NCI-H446 (cell line): ENCODE measurements around the gene ADAMTS12.

ENCODE experiments used
- DNase-seq, 2 experiments: peaks; one replicate each; lab custom pipeline; 2025; lab: John Stamatoyannopoulos, UW

ADAMTS12 gene

GRCh38 chr5:33761139-33761538, 130.7 kb downstream of the ADAMTS12 start:
- DNase-seq = no peak

- DNase-seq = no peak
These were observed 133.1 kb downstream of the ADAMTS12 start for GRCh38 chr5:33758737-33759136.

- no peak for DNase-seq
These were observed 135.3 kb downstream of the ADAMTS12 start for GRCh38 chr5:33756491-33756890.

- DNase-seq = no peak
These were observed 136.6 kb downstream of the ADAMTS12 start for GRCh38 chr5:33755231-33755630.

GRCh38 chr5:33753704-33754103, 138.1 kb downstream of the ADAMTS12 start:
- no peak for DNase-seq

- DNase-seq = no peak
These were observed 143.0 kb downstream of the ADAMTS12 start for GRCh38 chr5:33748754-33749153.

GRCh38 chr5:33745101-33745770, 146.6 kb downstream of the ADAMTS12 start:
- no peak for DNase-seq

GRCh38 chr5:33743099-33743498, 148.7 kb downstream of the ADAMTS12 start:
- no peak for DNase-seq

- DNase-seq = no peak
These were observed 149.6 kb downstream of the ADAMTS12 start for GRCh38 chr5:33742181-33742580.

- no peak for DNase-seq
These were observed 152.8 kb downstream of the ADAMTS12 start for GRCh38 chr5:33738967-33739366.

GRCh38 chr5:33738097-33738496, 153.7 kb downstream of the ADAMTS12 start:
- no peak for DNase-seq

- DNase-seq = no peak
These were observed 154.1 kb downstream of the ADAMTS12 start for GRCh38 chr5:33737697-33738096.

- no peak for DNase-seq
These were observed 154.5 kb downstream of the ADAMTS12 start for GRCh38 chr5:33737284-33737683.

- DNase-seq = no peak
These were observed 155.3 kb downstream of the ADAMTS12 start for GRCh38 chr5:33736510-33736909.

- no peak for DNase-seq
These were observed 156.7 kb downstream of the ADAMTS12 start for GRCh38 chr5:33735072-33735471.

GRCh38 chr5:33734537-33734936, 157.3 kb downstream of the ADAMTS12 start:
- DNase-seq = no peak

GRCh38 chr5:33733225-33733624, 158.6 kb downstream of the ADAMTS12 start:
- no peak for DNase-seq

GRCh38 chr5:33726422-33727165, 165.2 kb downstream of the ADAMTS12 start:
- DNase-seq = no peak

GRCh38 chr5:33725806-33726205, 166.0 kb downstream of the ADAMTS12 start:
- DNase-seq = no peak

GRCh38 chr5:33721491-33722200, 170.1 kb downstream of the ADAMTS12 start:
- DNase-seq = no peak

- DNase-seq = no peak
These were observed 171.6 kb downstream of the ADAMTS12 start for GRCh38 chr5:33720176-33720575.

GRCh38 chr5:33719769-33720168, 172.0 kb downstream of the ADAMTS12 start:
- no peak for DNase-seq

GRCh38 chr5:33715661-33716060, 176.1 kb downstream of the ADAMTS12 start:
- no peak for DNase-seq
